HG03442 (cell line): ENCODE measurements around the gene NCKAP1.
"Not testable (repeated sequence)": the region's sequence is repeated elsewhere in the genome, so short reads cannot be mapped to it uniquely, and the experiment has no call there.

Experiments used
- ATAC-seq: cut with Tn5 transposase; IDR thresholded peaks from one replicate; pipeline ENCODE4 v1.9.1; 2021; ENCODE audit warnings: mild to moderate bottlenecking, moderate library complexity; ENCODE audit not compliant: unreplicated experiment

The NCKAP1 gene

DNA sequence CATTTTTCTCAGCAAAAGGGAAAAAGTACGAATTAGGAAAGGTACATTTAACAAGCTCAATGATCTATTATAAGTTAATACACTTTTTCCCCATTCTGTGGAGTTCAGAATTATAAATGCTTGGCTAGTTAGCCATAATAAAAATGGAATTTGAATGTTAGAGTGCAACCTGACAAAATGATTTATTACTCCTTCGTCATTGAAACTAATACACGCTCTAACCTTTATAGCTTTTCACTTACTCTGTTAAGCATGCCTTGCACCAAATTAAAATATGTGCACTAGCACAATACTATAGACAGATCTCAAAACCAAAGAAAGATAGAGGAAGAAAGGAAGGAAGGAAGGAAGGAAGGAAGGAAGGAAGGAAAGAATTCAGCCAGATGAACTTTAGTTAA, 125.7 kb downstream of the NCKAP1 start:
- no peak for ATAC-seq

- ATAC-seq: no peak
These were observed 126.3 kb downstream of the NCKAP1 start for GRCh38 chr2:182911813-182912517.

- ATAC-seq: no peak
These were observed 127.3 kb downstream of the NCKAP1 start for GRCh38 chr2:182910965-182911364.

GRCh38 chr2:182907081-182907830, 131.0 kb downstream of the NCKAP1 start:
- ATAC-seq: no peak

DNA sequence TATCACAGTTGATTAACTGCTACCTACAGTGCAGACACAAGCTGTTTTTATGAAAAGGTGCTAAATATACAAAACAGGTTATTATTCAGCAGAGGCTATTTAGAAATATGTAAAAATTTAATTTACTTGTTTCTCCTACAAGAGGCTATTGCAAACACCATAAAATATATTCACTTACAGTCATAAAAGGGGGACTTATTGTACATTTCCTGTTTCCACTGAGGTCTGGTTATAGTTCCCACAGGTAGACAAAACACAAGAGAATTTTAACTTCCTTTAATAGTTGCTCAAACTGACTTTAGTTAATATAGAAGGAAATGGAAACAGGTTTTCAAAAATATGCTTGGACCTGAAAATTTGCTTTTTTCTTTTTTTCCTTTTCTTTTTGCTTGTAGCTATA, 131.8 kb downstream of the NCKAP1 start:
- peak; percentile 42 for ATAC-seq

DNA sequence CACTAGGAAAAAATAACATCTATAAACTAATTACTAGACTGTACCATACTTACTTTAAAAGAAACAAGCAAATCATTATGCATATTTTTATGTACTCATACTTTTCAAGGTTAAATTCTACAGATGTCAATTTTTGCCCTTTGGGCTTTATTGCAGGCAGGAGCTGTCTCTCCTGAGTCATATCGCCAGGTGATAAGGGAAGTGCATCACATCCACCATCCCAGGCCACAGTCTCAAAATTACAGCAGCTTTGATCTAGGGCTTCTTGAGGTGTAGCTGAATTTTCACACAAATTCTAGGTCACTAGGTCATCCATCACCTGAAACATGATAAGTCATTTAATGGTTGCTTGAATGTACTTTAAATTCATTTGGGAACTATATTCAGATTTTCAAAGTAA, 133.4 kb downstream of the NCKAP1 start:
- no peak for ATAC-seq

DNA sequence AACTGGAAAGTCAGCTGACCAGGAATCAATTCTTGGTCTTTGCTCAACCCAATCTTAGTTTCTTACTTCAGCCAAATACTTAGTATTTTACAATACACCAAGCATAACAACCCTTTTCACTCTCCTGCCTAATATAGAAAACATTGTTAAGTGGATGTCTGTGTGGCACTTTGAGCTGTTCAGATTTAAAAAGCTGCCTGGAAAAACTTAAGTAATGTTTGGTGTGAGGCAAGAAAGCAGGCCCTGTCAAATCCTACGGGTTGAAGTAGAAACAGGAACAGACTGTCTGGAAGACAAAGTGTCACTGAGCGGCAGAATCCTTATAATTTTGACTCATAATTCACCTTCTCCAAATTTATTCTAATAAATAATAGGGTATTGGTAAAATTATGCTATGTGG, 134.7 kb downstream of the NCKAP1 start:
- ATAC-seq: no peak

DNA sequence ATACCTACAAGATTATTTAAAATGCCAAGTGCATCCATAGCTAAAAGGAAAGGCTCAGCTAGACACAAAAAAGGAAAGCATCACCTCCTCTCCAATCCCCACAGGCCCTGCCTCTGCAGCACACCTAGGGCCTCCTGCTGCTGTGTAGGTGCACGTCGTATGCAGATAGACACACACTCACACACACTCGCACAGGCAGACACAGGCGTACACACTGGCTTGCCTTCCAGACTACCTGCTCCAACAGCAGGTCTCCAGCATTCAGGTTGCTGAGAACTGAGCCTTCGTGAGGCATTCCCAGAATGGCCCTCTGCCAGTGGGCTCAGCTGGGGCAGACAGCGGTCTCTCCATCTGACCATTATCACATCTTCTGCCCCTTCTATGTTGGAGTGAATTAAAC, 136.5 kb downstream of the NCKAP1 start:
- no peak for ATAC-seq

- no peak for ATAC-seq
These were observed 139.5 kb downstream of the NCKAP1 start for GRCh38 chr2:182898718-182899117.

DNA sequence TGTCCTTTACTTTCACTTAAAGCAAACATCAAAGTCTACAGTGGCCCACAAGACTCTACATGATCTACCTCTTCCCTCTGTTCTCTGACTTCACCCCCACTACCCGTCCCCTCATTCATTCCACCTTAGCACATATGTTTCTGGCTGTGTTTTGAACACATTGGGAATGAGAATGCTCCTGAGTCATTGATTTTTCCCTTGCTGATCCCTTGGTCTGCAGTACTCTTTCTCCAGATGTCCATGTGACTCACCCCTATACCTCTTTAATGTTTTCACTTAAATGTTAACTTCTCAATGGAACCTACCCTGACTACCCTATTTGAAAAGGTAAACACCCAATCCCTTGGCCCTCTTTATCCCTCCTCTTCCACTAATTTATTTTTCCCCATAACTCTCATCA, 141.1 kb downstream of the NCKAP1 start:
- no peak for ATAC-seq

DNA sequence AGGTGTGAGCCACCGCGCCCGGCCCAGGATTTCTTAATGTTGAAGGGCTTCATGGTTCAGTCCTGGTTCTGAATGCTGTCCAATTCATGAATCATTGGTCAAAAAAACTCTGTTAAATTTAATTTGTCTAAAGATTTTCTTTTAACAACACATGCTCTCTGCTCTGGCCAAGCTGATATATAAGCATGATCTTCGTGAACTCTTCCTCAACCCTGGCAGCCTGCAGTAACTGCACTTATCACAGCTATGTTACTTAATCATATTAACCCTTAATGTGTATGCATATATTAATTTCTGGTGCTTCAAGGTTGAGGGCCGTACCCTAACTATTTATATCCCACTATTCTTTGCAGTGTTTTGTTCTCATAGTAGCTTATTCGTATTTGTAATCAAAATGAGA, 142.5 kb downstream of the NCKAP1 start:
- no peak for ATAC-seq

DNA sequence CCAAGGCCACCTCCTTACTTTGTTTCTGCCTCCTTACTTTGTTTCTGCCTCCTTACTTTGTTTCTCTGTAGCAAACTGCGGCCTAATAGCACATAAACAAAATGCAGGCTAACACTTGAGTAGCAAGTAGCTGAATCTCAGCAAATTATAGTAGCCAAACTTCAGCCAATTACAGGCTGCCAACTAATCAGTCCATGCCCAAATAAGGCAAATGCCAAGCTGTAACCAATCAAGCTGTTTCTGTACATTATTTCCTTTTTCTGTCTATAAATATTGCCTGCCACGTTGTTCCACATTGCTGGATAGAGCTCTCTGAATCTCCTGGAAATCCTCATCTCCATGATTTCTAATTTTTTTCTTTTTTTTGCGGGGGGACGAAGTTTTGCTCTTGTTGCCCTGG, 143.1 kb downstream of the NCKAP1 start:
- no peak for ATAC-seq

- ATAC-seq: no peak
These were observed 144.1 kb downstream of the NCKAP1 start for GRCh38 chr2:182894174-182894573.

GRCh38 chr2:182893666-182894065, 144.6 kb downstream of the NCKAP1 start:
- ATAC-seq: no peak

DNA sequence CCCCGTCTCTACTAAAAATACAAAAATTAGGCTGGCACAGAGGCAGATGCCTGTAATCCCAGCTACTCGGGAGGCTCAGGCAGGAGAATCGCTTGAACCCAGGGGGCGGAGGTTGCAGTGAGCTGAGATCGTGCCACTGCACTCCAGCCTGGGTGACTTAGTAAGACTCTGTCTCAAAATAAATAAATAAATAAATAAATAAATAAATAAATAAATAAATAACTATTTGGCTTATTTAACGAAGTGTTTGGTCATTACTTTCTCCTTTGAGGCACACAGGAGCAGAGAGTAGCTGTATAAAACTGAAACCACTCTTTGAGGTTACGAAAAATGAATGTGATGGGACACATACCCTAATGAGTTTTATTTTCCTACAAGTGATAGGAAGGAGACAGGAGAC, 145.2 kb downstream of the NCKAP1 start:
- not testable (repeated sequence) for ATAC-seq

GRCh38 chr2:182891611-182892010, 146.6 kb downstream of the NCKAP1 start:
- ATAC-seq: no peak

DNA sequence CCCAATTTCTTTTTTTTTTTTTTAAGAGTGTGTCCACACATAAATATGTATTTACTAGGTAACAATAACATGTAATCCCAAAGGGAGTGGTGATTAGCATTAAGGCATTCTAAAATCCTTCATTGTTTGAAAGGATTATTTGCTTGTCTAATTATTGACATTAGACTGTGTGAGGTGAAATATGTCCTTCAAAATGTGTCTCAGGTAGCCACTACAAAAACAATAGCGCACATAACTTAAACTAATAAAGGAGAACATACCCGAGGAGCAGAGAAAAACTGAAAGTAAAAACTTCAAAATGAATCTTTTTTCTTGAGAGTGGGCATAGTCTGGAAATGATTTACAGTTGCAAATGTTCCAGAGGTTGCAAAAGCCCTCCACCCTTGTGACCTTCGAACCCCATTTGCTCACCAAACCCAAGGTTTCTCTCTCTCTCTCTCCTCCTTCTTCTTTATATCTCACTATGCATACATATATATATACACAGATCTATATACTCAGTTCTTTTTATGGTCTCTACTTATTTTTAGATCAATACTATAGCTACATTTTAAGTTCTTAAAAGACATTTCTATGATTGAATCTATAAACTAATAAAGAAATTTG, 147.4 kb downstream of the NCKAP1 start:
- ATAC-seq: no peak

DNA sequence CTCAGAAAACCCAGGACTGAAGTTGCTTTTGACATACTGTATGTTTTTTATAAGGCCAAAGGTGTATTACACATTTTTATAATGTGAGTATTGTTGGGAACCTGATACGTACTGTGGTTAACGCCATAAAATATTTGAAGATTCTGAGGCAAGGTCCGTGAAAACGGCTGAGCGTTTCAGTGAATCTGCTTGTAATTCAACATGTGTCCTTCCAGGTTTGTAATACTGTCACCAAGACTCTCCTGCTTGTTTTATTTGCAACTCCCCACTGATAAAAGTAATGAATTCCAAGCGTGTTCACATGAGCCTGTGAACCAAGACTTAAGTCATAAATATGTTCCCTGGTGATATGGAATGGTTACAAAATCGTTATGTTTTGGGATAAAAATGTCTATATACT, 148.0 kb downstream of the NCKAP1 start:
- ATAC-seq: no peak

DNA sequence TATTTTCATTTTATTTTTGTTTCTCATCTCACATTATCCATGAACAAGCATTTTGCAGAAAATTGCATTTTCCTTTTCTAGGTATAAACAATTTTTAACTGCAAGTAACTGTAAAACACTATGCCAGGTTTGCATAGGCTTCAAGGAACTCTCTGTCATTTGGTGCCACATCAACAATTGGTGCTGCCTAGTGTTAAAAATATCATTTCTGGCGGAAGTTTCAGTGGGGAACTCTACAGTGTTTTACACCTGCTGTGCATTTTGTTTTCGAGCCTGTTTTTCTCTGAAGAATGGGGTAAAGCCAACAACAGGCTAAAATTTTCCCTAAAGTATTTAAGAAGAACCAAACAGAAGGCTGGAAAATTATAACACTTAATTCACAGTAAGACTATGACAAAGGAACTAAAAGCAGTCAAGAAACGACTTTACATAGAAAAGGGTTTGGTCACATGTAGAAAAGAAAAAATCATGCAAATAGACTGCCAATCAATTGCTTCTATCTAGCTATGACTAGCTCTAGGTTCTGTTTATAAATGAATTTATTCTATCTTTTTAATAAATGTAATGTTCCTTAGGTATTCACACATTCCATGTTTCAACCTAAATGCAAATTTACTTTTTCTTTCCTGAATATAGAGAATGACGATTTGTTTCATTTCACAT, 150.4 kb downstream of the NCKAP1 start:
- ATAC-seq: no peak

- no peak for ATAC-seq
These were observed 151.2 kb downstream of the NCKAP1 start for GRCh38 chr2:182887093-182887492.

GRCh38 chr2:182885771-182886170, 152.5 kb downstream of the NCKAP1 start:
- ATAC-seq: no peak

DNA sequence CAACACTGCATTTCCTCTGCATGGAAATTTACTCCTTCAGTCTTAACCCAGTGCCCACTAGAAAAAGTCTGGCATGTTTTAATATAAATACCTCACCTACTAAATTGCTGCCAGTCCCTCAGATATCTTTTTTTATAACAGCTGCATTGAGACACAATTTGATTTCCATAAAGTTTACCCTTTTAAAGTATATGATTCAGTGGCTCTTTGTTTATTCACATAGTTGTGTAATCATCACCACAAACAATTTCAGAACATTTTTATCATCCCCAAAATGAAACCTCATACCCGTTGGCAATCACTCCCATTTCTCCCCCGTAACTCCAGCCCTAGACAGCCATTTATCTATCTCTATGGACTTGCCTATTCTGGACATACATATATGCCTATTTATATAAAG, 154.8 kb downstream of the NCKAP1 start:
- ATAC-seq: no peak
